OCI-LY1 (cell line): ENCODE data around the gene ADAMTS12.

Source experiments
- H2AFZ ChIP-seq: fragments of 200-600 bp; sonication (generic), shearing (Covaris generic); 2 replicates; pipeline ENCODE4 v1.6.0; 2014; ENCODE audit warnings: antibody characterized with exemption, mild to moderate bottlenecking, low read length
- H3F3A ChIP-seq: fragments of 200-600 bp; sonication (generic), shearing (Covaris generic); 2 replicates; pipeline ENCODE4 v1.6.0; 2014; ENCODE audit warnings: mild to moderate bottlenecking, antibody characterized with exemption, low read length, moderate library complexity; ENCODE audit not compliant: insufficient read depth
- H3K27ac ChIP-seq: fragments of 200-600 bp; sonication (generic); 2 replicates; pipeline ENCODE4 v1.5.1; 2014; ENCODE audit warnings: low read length, mixed run types, mild to moderate bottlenecking, low read depth; ENCODE audit not compliant: poor library complexity, severe bottlenecking
- H3K27me3 ChIP-seq: fragments of 200-600 bp; sonication (generic); 2 replicates; pipeline ENCODE4 v1.6.0; 2014; ENCODE audit warnings: antibody characterized with exemption, mild to moderate bottlenecking, low read length, moderate library complexity; ENCODE audit not compliant: insufficient read depth
- H3K36me3 ChIP-seq: fragments of 200-600 bp; sonication (generic); 2 replicates; pipeline ENCODE4 v1.6.1; 2014; ENCODE audit warnings: mild to moderate bottlenecking, antibody characterized with exemption, low read length, moderate library complexity, mixed read lengths; ENCODE audit not compliant: insufficient read depth
- H3K4me1 ChIP-seq: fragments of 200-600 bp; sonication (generic); 2 replicates; pipeline ENCODE4 v1.5.1; 2014; ENCODE audit warnings: mild to moderate bottlenecking, low read length, moderate library complexity; ENCODE audit not compliant: insufficient read depth, severe bottlenecking
- H3K4me2 ChIP-seq: fragments of 200-600 bp; sonication (generic), shearing (Covaris generic); 2 replicates; pipeline ENCODE4 v1.6.1; 2014; ENCODE audit warnings: low read length
- H3K4me3 ChIP-seq: fragments of 200-600 bp; sonication (generic); 2 replicates; pipeline ENCODE4 v1.5.1; 2014; ENCODE audit warnings: low read length, low read depth, mild to moderate bottlenecking, mixed read lengths; ENCODE audit not compliant: poor library complexity, severe bottlenecking
- H3K79me2 ChIP-seq: fragments of 200-600 bp; shearing (Covaris generic); 2 replicates; pipeline ENCODE4 v1.6.1; 2016; ENCODE audit warnings: mixed run types, low read length, mixed read lengths; ENCODE audit not compliant: insufficient read depth
- H3K9ac ChIP-seq: fragments of 200-600 bp; sonication (generic), shearing (Covaris generic); 2 replicates; pipeline ENCODE4 v1.6.1; 2014; ENCODE audit warnings: mild to moderate bottlenecking, low read length, mixed read lengths
- H3K9me2 ChIP-seq: fragments of 200-600 bp; sonication (generic), shearing (Covaris generic); 2 replicates; pipeline ENCODE4 v1.6.1; 2014; ENCODE audit warnings: low read depth, mild to moderate bottlenecking, low read length, mixed read lengths
- H3K9me3 ChIP-seq: fragments of 200-600 bp; shearing (Covaris generic); 2 replicates; pipeline ENCODE4 v1.6.1; 2014; ENCODE audit warnings: low read length, mixed read lengths
- H4K20me1 ChIP-seq: fragments of 200-600 bp; sonication (generic), shearing (Covaris generic); 2 replicates; pipeline ENCODE4 v1.6.0; 2016; ENCODE audit warnings: mild to moderate bottlenecking, low read length; ENCODE audit not compliant: insufficient read depth
- CTCF ChIP-seq: fragments of 200-600 bp; sonication (generic), shearing (Covaris generic); IDR thresholded peaks from 2 replicates; pipeline ENCODE4 v1.5.1; 2017; ENCODE audit warnings: mild to moderate bottlenecking, antibody characterized with exemption, low read length, moderate library complexity, mixed read lengths
- EZH2 ChIP-seq: fragments of 200-600 bp; sonication (generic), shearing (Covaris generic); IDR thresholded peaks from 2 replicates; pipeline ENCODE4 v1.8.0; 2017; ENCODE audit warnings: borderline replicate concordance, mixed run types, mild to moderate bottlenecking, antibody characterized with exemption, low read length, moderate library complexity, mixed read lengths

The ADAMTS12 gene

GRCh38 chr5:33828626-33829308, 63.0 kb downstream of the ADAMTS12 start:
- Histone ChIP-seq H3K4me1 (no peaks in the 10 kb centered on the region), H4K20me1 (no peaks in the 10 kb centered on the region), H2AFZ (no peak overlapping the region), H3K9ac (no peak overlapping the region), H3K27me3 (no peaks in the 10 kb centered on the region), H3K4me2 (no peak overlapping the region), H3K9me3 (no peaks in the 10 kb centered on the region), H3K9me2 (no peaks in the 10 kb centered on the region), H3F3A (no peaks in the 10 kb centered on the region), H3K36me3 (no peaks in the 10 kb centered on the region), H3K4me3 (no peak overlapping the region), H3K79me2 (no peaks in the 10 kb centered on the region), H3K27ac (no peak overlapping the region)
- TF ChIP-seq CTCF (no peak), EZH2 (no peak)

- Histone ChIP-seq H3K9ac (no peak overlapping the region), H3K27me3 (no peaks in the 10 kb centered on the region), H4K20me1 (no peaks in the 10 kb centered on the region), H3K36me3 (no peaks in the 10 kb centered on the region), H2AFZ (no peak overlapping the region), H3K4me2 (no peak overlapping the region), H3K9me3 (no peaks in the 10 kb centered on the region), H3K4me1 (no peaks in the 10 kb centered on the region), H3K27ac (no peak overlapping the region), H3K4me3 (no peak overlapping the region), H3K9me2 (no peaks in the 10 kb centered on the region), H3K79me2 (no peaks in the 10 kb centered on the region), H3F3A (no peaks in the 10 kb centered on the region)
- TF ChIP-seq EZH2, result no peak
- TF ChIP-seq CTCF, result no peak
Observed at GRCh38 chr5:33827885-33828284, 63.9 kb downstream of the ADAMTS12 start.

GRCh38 chr5:33827018-33827707, 64.6 kb downstream of the ADAMTS12 start:
- Histone ChIP-seq H3K27ac (no peak overlapping the region), H4K20me1 (no peaks in the 10 kb centered on the region), H3K9ac (no peak overlapping the region), H3F3A (no peaks in the 10 kb centered on the region), H3K9me3 (no peaks in the 10 kb centered on the region), H2AFZ (no peak overlapping the region), H3K4me2 (no peak overlapping the region), H3K4me3 (no peak overlapping the region), H3K79me2 (no peaks in the 10 kb centered on the region), H3K4me1 (no peaks in the 10 kb centered on the region), H3K27me3 (no peaks in the 10 kb centered on the region), H3K36me3 (no peaks in the 10 kb centered on the region), H3K9me2 (no peaks in the 10 kb centered on the region)
- TF ChIP-seq CTCF, result no peak
- TF ChIP-seq EZH2, result no peak
